ENCODE data around the gene DRD4.
A peak's percentile ranks its signal among the peaks of the same experiment; 100 is the strongest.
"Not testable (repeated sequence)": the region's sequence is repeated elsewhere in the genome, so short reads cannot be mapped to it uniquely, and the experiment has no call there.

Gene DRD4

DNA sequence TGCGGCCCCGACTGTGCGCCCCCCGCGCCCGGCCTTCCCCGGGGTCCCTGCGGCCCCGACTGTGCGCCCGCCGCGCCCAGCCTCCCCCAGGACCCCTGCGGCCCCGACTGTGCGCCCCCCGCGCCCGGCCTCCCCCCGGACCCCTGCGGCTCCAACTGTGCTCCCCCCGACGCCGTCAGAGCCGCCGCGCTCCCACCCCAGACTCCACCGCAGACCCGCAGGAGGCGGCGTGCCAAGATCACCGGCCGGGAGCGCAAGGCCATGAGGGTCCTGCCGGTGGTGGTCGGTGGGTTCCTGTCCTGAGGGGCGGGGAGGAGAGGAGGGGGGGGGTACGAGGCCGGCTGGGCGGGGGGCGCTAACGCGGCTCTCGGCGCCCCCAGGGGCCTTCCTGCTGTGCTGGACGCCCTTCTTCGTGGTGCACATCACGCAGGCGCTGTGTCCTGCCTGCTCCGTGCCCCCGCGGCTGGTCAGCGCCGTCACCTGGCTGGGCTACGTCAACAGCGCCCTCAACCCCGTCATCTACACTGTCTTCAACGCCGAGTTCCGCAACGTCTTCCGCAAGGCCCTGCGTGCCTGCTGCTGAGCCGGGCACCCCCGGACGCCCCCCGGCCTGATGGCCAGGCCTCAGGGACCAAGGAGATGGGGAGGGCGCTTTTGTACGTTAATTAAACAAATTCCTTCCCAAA is 3.1 kb downstream of the DRD4 start:
- CTCF ChIA-PET, result interaction anchor here (0.6 kb wide), 1 partner anchor 133 kb away, joined by 4 read pairs; no protein-coding TSS in a partner anchor
- POLR2A ChIA-PET (ENCODE audit: low non-redundant PET), result no interaction called here
- H3K27ac ChIP-seq, result peak overlapping the region; percentile 68
- TF ChIP-seq, protein P1, sequence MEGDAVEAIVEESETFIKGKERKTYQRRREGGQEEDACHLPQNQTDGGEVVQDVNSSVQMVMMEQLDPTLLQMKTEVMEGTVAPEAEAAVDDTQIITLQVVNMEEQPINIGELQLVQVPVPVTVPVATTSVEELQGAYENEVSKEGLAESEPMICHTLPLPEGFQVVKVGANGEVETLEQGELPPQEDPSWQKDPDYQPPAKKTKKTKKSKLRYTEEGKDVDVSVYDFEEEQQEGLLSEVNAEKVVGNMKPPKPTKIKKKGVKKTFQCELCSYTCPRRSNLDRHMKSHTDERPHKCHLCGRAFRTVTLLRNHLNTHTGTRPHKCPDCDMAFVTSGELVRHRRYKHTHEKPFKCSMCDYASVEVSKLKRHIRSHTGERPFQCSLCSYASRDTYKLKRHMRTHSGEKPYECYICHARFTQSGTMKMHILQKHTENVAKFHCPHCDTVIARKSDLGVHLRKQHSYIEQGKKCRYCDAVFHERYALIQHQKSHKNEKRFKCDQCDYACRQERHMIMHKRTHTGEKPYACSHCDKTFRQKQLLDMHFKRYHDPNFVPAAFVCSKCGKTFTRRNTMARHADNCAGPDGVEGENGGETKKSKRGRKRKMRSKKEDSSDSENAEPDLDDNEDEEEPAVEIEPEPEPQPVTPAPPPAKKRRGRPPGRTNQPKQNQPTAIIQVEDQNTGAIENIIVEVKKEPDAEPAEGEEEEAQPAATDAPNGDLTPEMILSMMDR (conservative IDR thresholded peaks at IDR 0.05; ENCODE audit: low read depth), result no peak
- no peak for DNase-seq (ENCODE audit: low spot score)

DNA sequence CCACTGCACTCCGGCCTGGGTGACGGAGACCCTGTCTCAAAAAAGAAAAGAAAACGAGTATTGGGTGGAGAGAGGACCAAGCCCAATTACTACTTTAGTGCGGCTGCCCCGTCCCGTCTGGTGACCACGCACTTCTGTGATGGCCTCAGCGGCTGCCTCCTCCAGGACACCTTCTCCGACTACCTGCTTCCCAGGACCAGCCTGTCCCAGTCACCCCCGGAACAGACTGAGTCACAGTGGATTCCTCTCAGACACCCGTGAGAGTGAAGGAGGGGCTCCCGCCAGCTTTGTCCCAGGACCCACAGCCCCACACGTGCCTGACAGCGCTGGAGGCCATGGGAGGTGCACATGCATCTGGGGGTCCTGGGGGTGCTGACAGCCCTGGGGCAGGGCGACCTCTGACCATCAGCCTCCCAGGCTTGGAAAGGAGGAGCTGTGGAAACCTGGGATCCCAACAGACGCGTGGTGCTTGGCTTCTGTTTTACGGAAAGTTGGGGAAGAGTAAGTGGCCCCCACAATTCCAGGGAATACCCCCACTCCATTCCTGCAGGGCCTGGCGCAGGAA is 4.8 kb downstream of the DRD4 start:
- TF ChIP-seq, protein P1 (conservative IDR thresholded peaks at IDR 0.05; ENCODE audit: low read depth), result no peak
- ChIA-PET CTCF (interaction anchor here (0.5 to 0.7 kb wide), 3 partner anchors 76 to 1009 kb away, joined by 3 to 5 read pairs (median 4); no protein-coding TSS in a partner anchor), POLR2A (ENCODE audit: low non-redundant PET) (no interaction called here)
- no peak for DNase-seq (ENCODE audit: low spot score)
- H3K27ac ChIP-seq, result peak overlapping the region; percentile 68

DNA sequence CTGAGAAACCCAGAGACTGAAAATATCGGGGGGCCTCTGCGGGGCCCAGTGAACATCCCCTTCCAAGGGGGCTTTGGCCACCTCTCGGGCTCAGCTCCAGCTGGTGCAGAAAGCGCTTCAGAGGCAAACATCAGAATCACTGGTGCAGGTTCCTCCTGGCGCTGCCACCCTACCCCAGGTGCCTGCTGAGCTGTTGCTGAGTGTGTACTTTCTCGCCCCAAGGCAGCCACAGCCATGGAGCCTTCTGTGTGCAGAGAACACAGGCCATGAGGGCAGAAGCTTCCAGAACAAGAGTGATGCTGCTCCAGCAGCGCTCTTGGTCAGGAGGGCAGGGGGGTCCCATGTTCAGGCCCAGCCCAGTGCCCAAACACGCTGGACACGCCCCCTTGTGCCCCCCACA is 6.3 kb downstream of the DRD4 start:
- no peak for DNase-seq (ENCODE audit: low spot score)
- ChIA-PET CTCF (no interaction called here), POLR2A (ENCODE audit: low non-redundant PET) (no interaction called here)
- TF ChIP-seq, protein P1 (conservative IDR thresholded peaks at IDR 0.05; ENCODE audit: low read depth), result no peak
- peak overlapping the region; percentile 68 for H3K27ac ChIP-seq

DNA sequence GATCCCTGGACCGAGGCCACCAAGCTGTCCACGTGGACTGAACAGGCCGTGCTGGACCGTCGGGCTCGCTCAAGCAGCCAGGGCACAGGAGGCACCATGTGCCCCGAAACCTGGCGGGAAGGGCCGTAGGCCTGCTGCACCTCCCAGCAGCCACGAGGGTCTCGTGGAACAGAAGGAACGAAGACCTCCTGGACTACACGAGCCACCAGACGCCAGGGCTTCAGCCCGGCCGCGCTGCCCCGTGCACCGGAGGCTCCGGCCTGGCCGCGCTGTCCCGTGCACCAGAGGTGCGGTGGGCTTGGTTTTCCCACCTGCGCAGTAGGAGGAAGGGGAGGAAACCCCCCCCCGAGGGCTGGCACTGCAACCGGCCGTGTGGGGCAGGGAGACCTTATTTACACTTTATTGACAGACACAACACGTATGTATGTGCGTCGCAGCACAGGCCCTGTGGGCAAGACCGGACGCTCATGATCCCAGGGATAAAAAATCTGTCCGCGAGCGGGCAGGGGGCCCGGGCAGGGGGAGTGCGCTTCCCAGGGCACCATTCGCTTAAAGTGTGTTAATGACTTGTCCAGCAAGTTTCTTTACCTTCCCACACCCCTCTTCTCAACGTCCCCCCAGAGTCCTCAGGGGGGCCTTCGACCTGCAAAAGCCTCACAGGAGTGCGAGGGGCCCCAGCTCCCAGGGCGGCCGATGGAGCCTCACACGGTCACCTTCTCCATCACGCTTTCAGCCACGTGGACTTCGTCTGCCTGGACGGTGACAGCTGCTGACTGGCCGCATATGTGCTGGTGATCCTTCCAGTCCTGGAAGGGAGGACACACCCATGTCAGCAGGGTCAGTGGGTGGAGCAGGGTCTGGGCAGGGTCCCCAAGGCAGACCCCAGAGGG is 7.0 kb downstream of the DRD4 start:
- ChIA-PET POLR2A (ENCODE audit: low non-redundant PET) (no interaction called here), CTCF (no interaction called here)
- TF ChIP-seq, protein P1 (conservative IDR thresholded peaks at IDR 0.05; ENCODE audit: low read depth), result no peak
- DNase-seq (ENCODE audit: low spot score), result no peak
- peak overlapping the region; percentile 68 for H3K27ac ChIP-seq

DNA sequence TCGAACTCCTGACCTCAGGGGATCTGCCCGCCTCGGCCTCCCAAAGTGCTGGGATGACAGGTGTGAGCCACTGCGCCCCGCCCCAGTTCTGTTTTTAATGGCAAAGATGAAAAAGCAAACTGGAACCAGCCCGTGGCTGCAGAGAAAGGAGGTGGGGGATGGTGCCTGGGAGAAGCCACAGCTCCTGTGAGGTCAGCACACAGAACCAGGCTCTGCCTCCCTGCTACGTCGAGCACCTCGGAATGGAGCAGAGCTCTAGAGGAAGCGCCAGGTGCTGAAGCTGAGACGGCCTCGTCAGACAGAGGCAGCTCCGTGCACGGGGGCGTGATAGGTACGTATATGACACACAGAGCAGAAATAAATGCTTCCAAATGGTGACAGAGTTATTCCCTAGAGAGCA is 8.5 kb downstream of the DRD4 start:
- TF ChIP-seq, protein P1 (conservative IDR thresholded peaks at IDR 0.05; ENCODE audit: low read depth), result no peak
- POLR2A ChIA-PET (ENCODE audit: low non-redundant PET), result no interaction called here
- peak overlapping the region; percentile 68 for H3K27ac ChIP-seq

DNA sequence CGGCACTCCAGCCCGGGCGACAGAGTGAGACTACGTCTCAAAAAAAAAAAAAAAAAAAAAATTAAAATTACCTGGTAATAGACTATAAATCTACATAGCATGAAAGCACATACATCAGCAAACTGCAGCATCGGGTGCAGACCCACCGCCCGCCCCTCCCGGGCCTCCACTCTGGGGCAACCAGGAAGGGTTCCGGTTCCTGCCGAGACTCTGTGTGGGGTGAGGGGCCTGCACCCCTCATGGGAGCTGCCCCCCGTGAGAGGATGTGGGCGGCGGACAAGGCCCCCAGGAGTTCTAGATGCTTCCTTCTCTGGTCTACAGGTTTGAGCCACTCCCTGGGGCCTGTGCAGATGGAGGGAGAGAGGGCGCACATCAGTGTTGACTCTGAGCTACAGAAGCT is 9.1 kb downstream of the DRD4 start:
- peak overlapping the region; percentile 68; the same call in 1 of the 2 replicates for H3K27ac ChIP-seq
- CTCF ChIA-PET, result interaction anchor here (1.5 kb wide), 1 partner anchor 106 kb away, joined by 4 read pairs; no protein-coding TSS in a partner anchor
- POLR2A ChIA-PET (ENCODE audit: low non-redundant PET), result no interaction called here
- DNase-seq (ENCODE audit: low spot score), result no peak
- TF ChIP-seq, protein P1 (conservative IDR thresholded peaks at IDR 0.05; ENCODE audit: low read depth), result no peak

More for the DNA sequence above, 8.5 kb downstream of the DRD4 start:
- no peak for DNase-seq (ENCODE audit: low spot score)
- CTCF ChIA-PET, result interaction anchor here (1.5 kb wide), 1 partner anchor 105 kb away, joined by 4 read pairs; no protein-coding TSS in a partner anchor

DNA sequence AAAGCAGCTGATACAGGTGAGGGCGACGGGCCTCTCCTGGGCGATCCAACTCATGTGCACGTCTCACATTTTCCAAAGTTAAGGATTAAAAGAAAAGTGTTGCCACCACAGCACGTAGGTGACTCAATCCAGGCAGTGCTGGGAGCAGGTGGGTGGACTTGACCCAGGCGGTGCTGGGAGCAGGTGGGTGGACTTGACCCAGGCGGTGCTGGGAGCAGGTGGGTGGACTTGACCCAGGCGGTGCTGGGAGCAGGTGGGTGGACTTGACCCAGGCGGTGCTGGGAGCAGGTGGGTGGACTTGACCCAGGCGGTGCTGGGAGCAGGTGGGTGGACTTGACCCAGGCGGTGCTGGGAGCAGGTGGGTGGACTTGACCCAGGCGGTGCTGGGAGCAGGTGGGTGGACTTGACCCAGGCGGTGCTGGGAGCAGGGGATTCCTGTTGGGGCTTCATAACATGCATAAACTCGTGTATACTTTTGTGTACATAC is 10.6 kb downstream of the DRD4 start:
- POLR2A ChIA-PET (ENCODE audit: low non-redundant PET); CTCF ChIA-PET; DNase-seq (ENCODE audit: low spot score): not testable (repeated sequence)
- H3K27ac ChIP-seq, result peak overlapping the region; percentile 27; the same call in 1 of the 2 replicates
